Karpas-422 (cell line): Measurements from ENCODE around the gene MVK. TPM values are rescaled to one million over a fixed set of nuclear protein-coding genes. Genes with fewer than 3 reads are reported as not detected.

ENCODE experiments used
- DNase-seq: peaks from one replicate; pipeline ENCODE4 v3.0.0-alpha.2; 2015
- H2AFZ ChIP-seq: fragments of 200-600 bp; sonication (generic); 2 replicates; pipeline ENCODE4 v1.6.1; 2014; ENCODE audit warnings: antibody characterized with exemption, low read length, mixed read lengths
- H3K27ac ChIP-seq: fragments of 200-600 bp; sonication (generic); 2 replicates; pipeline ENCODE4 v1.5.1; 2014; ENCODE audit warnings: mild to moderate bottlenecking, low read length, moderate library complexity
- H3K27me3 ChIP-seq: fragments of 200-600 bp; sonication (generic); 2 replicates; pipeline ENCODE4 v1.6.1; 2014; ENCODE audit warnings: low read length, mixed read lengths
- H3K36me3 ChIP-seq: fragments of 200-600 bp; sonication (generic); 2 replicates; pipeline ENCODE4 v1.6.1; 2014; ENCODE audit warnings: low read length, mixed read lengths; ENCODE audit not compliant: insufficient read depth
- H3K4me1 ChIP-seq: fragments of 200-600 bp; sonication (generic); 2 replicates; pipeline ENCODE4 v1.6.1; 2014; ENCODE audit warnings: mild to moderate bottlenecking, low read length, mixed read lengths
- H3K4me2 ChIP-seq: fragments of 200-600 bp; sonication (generic); 2 replicates; pipeline ENCODE4 v1.6.1; 2014; ENCODE audit warnings: low read length, low read depth, mild to moderate bottlenecking; ENCODE audit not compliant: poor library complexity, severe bottlenecking
- H3K4me3 ChIP-seq: fragments of 200-600 bp; sonication (generic); 2 replicates; pipeline ENCODE4 v1.5.1; 2014; ENCODE audit warnings: mild to moderate bottlenecking, antibody characterized with exemption, low read length, mixed read lengths
- H3K79me2 ChIP-seq: fragments of 200-600 bp; sonication (generic); 2 replicates; pipeline ENCODE4 v1.6.1; 2014; ENCODE audit warnings: mild to moderate bottlenecking, low read length, mixed read lengths
- H3K9ac ChIP-seq: fragments of 200-600 bp; sonication (generic); 2 replicates; pipeline ENCODE4 v1.6.0; 2014; ENCODE audit warnings: low read length
- H3K9me2 ChIP-seq: fragments of 200-600 bp; sonication (generic), shearing (Covaris generic); replicated peaks from 2 replicates; pipeline ENCODE4 v1.6.0; 2014; ENCODE audit warnings: mild to moderate bottlenecking, low read length, moderate library complexity; ENCODE audit not compliant: insufficient read depth
- H3K9me3 ChIP-seq: fragments of 300-700, 200-600 bp; sonication (generic); 2 replicates; pipeline ENCODE4 v1.6.1; 2014; ENCODE audit warnings: low read length, mixed read lengths
- H4K20me1 ChIP-seq: fragments of 200-600 bp; sonication (generic); 2 replicates; pipeline ENCODE4 v1.6.1; 2014; ENCODE audit warnings: mild to moderate bottlenecking, antibody characterized with exemption, low read length, low read depth; ENCODE audit not compliant: insufficient read depth
- total RNA-seq: library from RNA; depleted of rRNA; stranded (reverse); fragments of >200 nt; shearing (Covaris generic); gene quantifications from 2 replicates; pipeline ENCODE4 v1.2.3, GENCODE V29; 2014; ENCODE audit warnings: low replicate concordance

Gene MVK
- total RNA-seq, 1 experiment from 2014 or later: 14.7 TPM

DNA sequence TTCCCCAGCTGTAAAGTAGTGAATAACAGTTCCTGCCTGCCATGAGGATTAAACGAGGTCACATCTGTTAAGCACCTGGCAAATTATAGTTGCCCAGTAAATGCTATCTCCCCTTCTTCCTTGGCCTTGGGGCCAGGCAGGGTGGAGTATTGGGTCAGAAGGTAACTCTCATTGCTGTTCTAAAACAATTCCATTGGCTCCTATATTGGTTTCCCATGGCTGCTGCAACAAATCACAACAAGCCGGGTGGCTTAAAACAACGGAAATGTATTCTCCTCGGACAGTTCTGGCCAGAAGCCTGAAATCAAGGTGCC, 32.2 kb upstream of the MVK start:
- no peaks in the 10 kb centered on the region for H4K20me1 ChIP-seq
- no peak overlapping the region for H3K9ac ChIP-seq
- H3K79me2 ChIP-seq: no peaks in the 10 kb centered on the region
- no peaks in the 10 kb centered on the region for H3K9me2 ChIP-seq
- H3K27ac ChIP-seq: no peak overlapping the region
- no peaks in the 10 kb centered on the region for H3K36me3 ChIP-seq
- no peak overlapping the region for H3K4me2 ChIP-seq
- no peaks in the 10 kb centered on the region for H3K27me3 ChIP-seq
- no peak overlapping the region for H2AFZ ChIP-seq
- no peaks in the 10 kb centered on the region for H3K4me1 ChIP-seq
- no peaks in the 10 kb centered on the region for H3K9me3 ChIP-seq
- DNase-seq: no peak
- H3K4me3 ChIP-seq: no peak overlapping the region

DNA sequence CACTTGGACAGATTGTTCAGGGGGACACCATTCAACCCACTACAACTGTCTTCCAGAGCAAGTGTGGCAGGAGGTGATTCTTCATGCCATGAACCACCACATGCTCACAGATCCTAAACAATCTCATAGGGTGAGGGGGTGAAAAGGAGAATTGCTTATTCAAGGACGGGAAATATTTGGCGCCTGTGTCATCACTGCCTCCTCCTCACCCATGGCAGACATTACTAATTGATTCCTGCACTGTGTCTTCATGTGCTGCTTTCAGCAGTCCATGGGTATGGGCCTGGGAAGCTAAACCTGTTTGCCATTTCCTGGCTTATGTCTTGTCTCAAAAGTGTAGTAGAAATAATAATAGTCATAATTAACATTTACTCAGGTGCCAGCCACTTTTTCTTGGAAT, 31.6 kb upstream of the MVK start:
- no peaks in the 10 kb centered on the region for H3K9me2 ChIP-seq
- no peak for DNase-seq
- H4K20me1 ChIP-seq: no peaks in the 10 kb centered on the region
- no peak overlapping the region for H3K9ac ChIP-seq
- H3K4me3 ChIP-seq: no peak overlapping the region
- H3K79me2 ChIP-seq: no peaks in the 10 kb centered on the region
- no peaks in the 10 kb centered on the region for H3K36me3 ChIP-seq
- no peak overlapping the region for H2AFZ ChIP-seq
- no peaks in the 10 kb centered on the region for H3K4me1 ChIP-seq
- H3K27me3 ChIP-seq: no peaks in the 10 kb centered on the region
- no peak overlapping the region for H3K27ac ChIP-seq
- H3K4me2 ChIP-seq: no peak overlapping the region
- no peaks in the 10 kb centered on the region for H3K9me3 ChIP-seq

DNA sequence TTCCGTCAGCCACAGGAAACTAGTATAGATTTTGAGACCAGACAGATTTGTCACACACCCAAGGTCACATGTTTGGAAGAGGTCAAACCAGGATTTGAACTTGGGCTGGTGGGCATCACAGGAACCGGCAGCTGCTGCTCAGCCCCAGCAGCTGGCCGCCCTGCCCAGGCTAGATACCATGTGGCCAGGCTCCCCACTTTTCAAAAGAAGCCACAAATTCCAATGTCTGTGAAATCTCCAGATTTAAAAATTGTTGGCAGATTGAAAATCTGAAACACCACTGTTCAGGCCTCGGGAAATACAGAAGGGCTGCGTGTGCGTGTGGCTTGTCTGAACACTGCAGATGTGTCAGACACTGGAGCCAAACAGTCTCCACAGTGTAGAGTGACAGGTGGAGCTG, 30.7 kb upstream of the MVK start:
- H3K36me3 ChIP-seq: no peaks in the 10 kb centered on the region
- H3K4me3 ChIP-seq: no peak overlapping the region
- no peak overlapping the region for H3K9ac ChIP-seq
- no peaks in the 10 kb centered on the region for H3K79me2 ChIP-seq
- no peaks in the 10 kb centered on the region for H3K27me3 ChIP-seq
- DNase-seq: no peak
- no peak overlapping the region for H3K4me2 ChIP-seq
- no peak overlapping the region for H3K27ac ChIP-seq
- no peaks in the 10 kb centered on the region for H3K4me1 ChIP-seq
- no peaks in the 10 kb centered on the region for H3K9me2 ChIP-seq
- H4K20me1 ChIP-seq: no peaks in the 10 kb centered on the region
- no peak overlapping the region for H2AFZ ChIP-seq
- no peaks in the 10 kb centered on the region for H3K9me3 ChIP-seq

DNA sequence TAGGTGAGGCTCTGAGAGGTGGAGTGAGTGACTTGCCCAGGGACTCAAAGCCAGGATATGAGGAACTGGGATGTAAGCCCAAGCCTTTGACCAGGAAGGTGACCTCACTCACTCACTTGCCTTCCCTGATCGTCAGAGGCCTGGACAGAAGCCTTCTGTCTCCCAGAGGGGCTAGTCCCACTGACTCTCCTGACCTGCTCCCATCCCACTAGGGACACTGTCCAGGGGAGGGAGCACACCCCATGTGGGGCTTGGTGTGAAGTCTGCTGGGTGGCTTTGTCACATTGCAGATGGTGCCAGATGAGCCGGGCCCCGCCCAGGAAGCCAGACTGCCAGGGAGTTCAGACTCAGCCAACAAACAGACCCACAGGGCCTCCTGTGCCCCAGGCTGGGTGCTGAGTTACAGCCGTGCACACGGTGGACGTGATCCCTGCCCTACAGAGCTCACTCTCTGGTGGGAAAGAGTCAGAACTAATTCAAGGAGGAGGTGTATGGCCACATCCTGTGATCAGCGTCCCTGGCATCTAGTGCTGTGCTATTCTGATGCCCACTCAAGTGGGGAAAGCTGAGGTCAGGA, 28.6 kb upstream of the MVK start:
- H4K20me1 ChIP-seq: no peaks in the 10 kb centered on the region
- H3K4me1 ChIP-seq: no peaks in the 10 kb centered on the region
- H3K9me2 ChIP-seq: no peaks in the 10 kb centered on the region
- H2AFZ ChIP-seq: no peak overlapping the region
- no peak overlapping the region for H3K4me2 ChIP-seq
- H3K9ac ChIP-seq: no peak overlapping the region
- no peak overlapping the region for H3K27ac ChIP-seq
- no peaks in the 10 kb centered on the region for H3K9me3 ChIP-seq
- H3K4me3 ChIP-seq: no peak overlapping the region
- H3K79me2 ChIP-seq: no peaks in the 10 kb centered on the region
- H3K36me3 ChIP-seq: no peaks in the 10 kb centered on the region
- no peaks in the 10 kb centered on the region for H3K27me3 ChIP-seq
- DNase-seq: no peak

DNA sequence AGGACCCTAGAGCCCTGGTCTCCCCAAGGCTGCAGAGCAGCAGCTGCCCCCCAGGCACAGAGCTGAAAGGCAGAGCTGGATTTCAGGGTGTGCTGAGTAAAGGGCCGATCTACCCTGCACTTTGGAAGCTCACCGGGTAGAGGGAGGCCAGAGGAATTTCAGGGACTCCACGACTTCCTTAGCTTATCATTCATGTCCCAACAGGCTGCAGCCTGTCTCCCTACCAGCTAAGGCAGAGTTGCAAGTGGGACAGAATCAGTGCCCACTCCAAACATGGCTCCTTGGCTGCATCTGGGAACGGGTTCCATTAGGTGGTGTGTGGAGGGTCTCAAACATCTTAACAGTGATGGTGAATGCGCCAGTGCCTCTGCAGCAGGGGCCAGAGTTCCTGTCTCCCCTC, 27.8 kb upstream of the MVK start:
- Histone ChIP-seq H3K9me3 (no peaks in the 10 kb centered on the region), H3K4me2 (no peak overlapping the region), H3K4me1 (no peaks in the 10 kb centered on the region), H3K9ac (no peak overlapping the region), H3K27me3 (no peaks in the 10 kb centered on the region), H3K4me3 (no peak overlapping the region), H4K20me1 (no peaks in the 10 kb centered on the region), H2AFZ (no peak overlapping the region), H3K27ac (no peak overlapping the region), H3K9me2 (no peaks in the 10 kb centered on the region), H3K36me3 (no peaks in the 10 kb centered on the region), H3K79me2 (no peaks in the 10 kb centered on the region)
- DNase-seq: no peak

DNA sequence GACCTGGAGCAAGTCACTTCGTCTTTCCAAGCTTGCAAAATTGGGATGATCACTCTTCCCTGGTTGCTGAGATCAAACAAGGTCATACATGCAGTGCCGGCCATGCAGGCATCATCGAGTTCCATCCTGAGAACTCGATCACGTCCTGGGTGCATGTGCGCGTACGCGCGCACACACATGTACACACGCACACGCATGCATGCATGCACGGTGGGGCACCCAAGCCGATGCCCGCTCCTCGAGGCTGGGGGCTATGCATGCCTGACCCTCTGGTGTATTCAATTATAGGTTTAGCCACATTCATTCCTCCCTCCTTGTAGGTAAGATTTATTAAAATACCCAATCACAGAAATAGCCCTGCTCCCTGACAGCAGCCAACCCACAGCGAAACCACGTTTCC, 26.3 kb upstream of the MVK start:
- Histone ChIP-seq H3K27ac (no peak overlapping the region), H3K9me2 (no peaks in the 10 kb centered on the region), H3K36me3 (no peaks in the 10 kb centered on the region), H3K4me2 (no peak overlapping the region), H3K79me2 (no peaks in the 10 kb centered on the region), H3K9ac (no peak overlapping the region), H3K4me3 (no peak overlapping the region), H2AFZ (no peak overlapping the region), H4K20me1 (no peaks in the 10 kb centered on the region), H3K9me3 (no peaks in the 10 kb centered on the region), H3K4me1 (no peaks in the 10 kb centered on the region), H3K27me3 (no peaks in the 10 kb centered on the region)
- DNase-seq: no peak

DNA sequence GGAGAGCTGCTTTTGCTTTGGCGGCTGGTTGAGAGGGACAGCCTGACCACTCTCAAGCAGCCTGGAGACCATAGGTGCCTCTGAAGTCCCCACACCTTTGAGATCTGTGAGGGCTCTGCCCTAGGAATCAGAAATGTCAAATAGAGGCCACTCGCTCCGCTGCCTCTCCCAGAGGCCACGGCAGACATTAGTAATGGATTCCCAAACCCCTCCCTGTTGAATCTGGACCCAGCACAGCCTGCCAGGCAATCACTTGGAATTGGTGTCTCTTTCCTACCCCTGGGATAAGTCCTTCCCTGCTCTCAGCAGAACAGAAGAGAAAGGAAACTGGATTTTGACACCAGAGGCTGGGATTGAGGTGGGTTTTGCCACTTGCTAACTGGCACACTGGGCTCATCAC, 25.3 kb upstream of the MVK start:
- Histone ChIP-seq H3K4me2 (no peak overlapping the region), H3K9me3 (no peaks in the 10 kb centered on the region), H3K79me2 (no peaks in the 10 kb centered on the region), H3K9me2 (no peaks in the 10 kb centered on the region), H3K9ac (no peak overlapping the region), H3K27me3 (no peaks in the 10 kb centered on the region), H3K27ac (no peak overlapping the region), H4K20me1 (no peaks in the 10 kb centered on the region), H3K4me1 (no peaks in the 10 kb centered on the region), H3K36me3 (no peaks in the 10 kb centered on the region), H3K4me3 (no peak overlapping the region), H2AFZ (no peak overlapping the region)
- DNase-seq: no peak

DNA sequence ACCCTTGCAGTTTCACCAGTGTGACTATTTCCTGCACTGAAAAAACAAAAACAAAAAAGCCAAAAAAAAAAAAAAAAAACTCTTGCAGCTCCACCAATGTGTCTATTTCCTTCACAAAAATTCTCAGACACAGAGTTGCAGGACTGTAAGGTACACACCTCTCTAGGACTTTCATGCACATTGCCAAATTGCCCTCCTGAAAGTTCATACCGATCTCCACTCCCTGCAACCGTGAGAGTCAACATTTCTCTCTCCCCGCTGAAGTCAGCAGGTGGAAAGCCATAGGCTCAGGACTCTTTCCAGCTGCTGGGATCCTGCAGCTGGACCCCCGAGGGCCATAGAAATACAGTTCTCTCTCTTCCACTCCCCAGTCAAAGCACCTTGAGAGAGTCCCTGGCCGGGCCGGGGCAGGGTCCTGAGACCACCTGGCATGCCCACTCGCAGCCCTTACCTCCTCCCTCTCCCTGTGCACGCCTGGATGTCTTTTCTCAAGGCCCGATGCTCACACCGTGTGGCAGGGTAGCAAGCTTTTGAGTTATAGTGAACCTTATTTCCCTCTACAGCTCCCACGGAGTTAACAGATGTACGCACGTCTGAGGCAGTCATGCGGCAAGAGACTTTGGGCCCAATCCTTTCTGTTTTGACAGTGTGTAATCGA, 23.9 kb upstream of the MVK start:
- Histone ChIP-seq H3K4me1 (no peaks in the 10 kb centered on the region), H3K9ac (no peak overlapping the region), H2AFZ (no peak overlapping the region), H3K79me2 (no peaks in the 10 kb centered on the region), H3K4me2 (no peak overlapping the region), H3K9me3 (no peaks in the 10 kb centered on the region), H3K27me3 (no peaks in the 10 kb centered on the region), H4K20me1 (no peaks in the 10 kb centered on the region), H3K4me3 (no peak overlapping the region), H3K36me3 (no peaks in the 10 kb centered on the region), H3K9me2 (no peaks in the 10 kb centered on the region), H3K27ac (no peak overlapping the region)
- DNase-seq: no peak
